ENCODE results near the gene AP1M1. TPM values are rescaled to one million over a fixed set of nuclear protein-coding genes. Genes with fewer than 3 reads are reported as not detected.

The AP1M1 gene
- total RNA-seq, 1 experiment from 2014 or later, result 30.3 TPM

GRCh38 chr19:16153582-16154336 is 44.0 kb upstream of the AP1M1 start:
- H2BK15ac ChIP-seq (ENCODE audit: low read depth, low read length), result no peak overlapping the region
- no peak overlapping the region for H3K4me3 Mint-ChIP-seq
- no peaks in the 10 kb centered on the region for H3K4me1 Mint-ChIP-seq
- no CpG with 5 or more reads among the region's 11 CpGs for WGBS (ENCODE audit: extremely low coverage, insufficient read length, low lambda C conversion rate)
- TF ChIP-seq, protein P1, sequence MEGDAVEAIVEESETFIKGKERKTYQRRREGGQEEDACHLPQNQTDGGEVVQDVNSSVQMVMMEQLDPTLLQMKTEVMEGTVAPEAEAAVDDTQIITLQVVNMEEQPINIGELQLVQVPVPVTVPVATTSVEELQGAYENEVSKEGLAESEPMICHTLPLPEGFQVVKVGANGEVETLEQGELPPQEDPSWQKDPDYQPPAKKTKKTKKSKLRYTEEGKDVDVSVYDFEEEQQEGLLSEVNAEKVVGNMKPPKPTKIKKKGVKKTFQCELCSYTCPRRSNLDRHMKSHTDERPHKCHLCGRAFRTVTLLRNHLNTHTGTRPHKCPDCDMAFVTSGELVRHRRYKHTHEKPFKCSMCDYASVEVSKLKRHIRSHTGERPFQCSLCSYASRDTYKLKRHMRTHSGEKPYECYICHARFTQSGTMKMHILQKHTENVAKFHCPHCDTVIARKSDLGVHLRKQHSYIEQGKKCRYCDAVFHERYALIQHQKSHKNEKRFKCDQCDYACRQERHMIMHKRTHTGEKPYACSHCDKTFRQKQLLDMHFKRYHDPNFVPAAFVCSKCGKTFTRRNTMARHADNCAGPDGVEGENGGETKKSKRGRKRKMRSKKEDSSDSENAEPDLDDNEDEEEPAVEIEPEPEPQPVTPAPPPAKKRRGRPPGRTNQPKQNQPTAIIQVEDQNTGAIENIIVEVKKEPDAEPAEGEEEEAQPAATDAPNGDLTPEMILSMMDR (conservative IDR thresholded peaks at IDR 0.05), result no peak
- H3K79me1 ChIP-seq (ENCODE audit: insufficient read depth, low read depth, low read length, poor library complexity, severe bottlenecking), result no peaks in the 10 kb centered on the region
- no peak overlapping the region for H4K5ac ChIP-seq (ENCODE audit: insufficient read length, low read depth, low read length)
- H3K23ac ChIP-seq (ENCODE audit: insufficient read length, low read depth, low read length), result no peak overlapping the region
- H3K9ac ChIP-seq (ENCODE audit: extremely low read depth, insufficient read length, low read length), result no peak overlapping the region
- H3K14ac ChIP-seq (ENCODE audit: insufficient read depth, low read length), result no peak overlapping the region; the same call in 1 of the 2 replicates
- DNase-seq, result no peak
- H2AK5ac ChIP-seq (ENCODE audit: insufficient read length, low read length), result no peak overlapping the region
- no peak overlapping the region for H2BK120ac ChIP-seq (ENCODE audit: low read depth, low read length, poor library complexity, severe bottlenecking)
- H2BK5ac ChIP-seq (ENCODE audit: insufficient read length, low read length), result no peak overlapping the region
- no peaks in the 10 kb centered on the region for H3K27me3 ChIP-seq (ENCODE audit: insufficient read depth, low read length)
- no peak overlapping the region for H3K27ac ChIP-seq (ENCODE audit: insufficient read length, low read depth, low read length)
- H2BK12ac ChIP-seq (ENCODE audit: insufficient read length, low read depth, low read length), result no peak overlapping the region
- H4K8ac ChIP-seq (replicated peaks; ENCODE audit: insufficient read length, low read depth, low read length), result no peak overlapping the region
- H4K91ac ChIP-seq (ENCODE audit: insufficient read length, low read depth, low read length), result no peak overlapping the region
- no peak overlapping the region for H3K27ac Mint-ChIP-seq
- no peak overlapping the region for H2BK20ac ChIP-seq (ENCODE audit: low read depth, low read length, poor library complexity, severe bottlenecking)
- H3K23me2 ChIP-seq (ENCODE audit: insufficient read length, low read depth, low read length, poor library complexity, severe bottlenecking), result no peaks in the 10 kb centered on the region
- H3K9me3 ChIP-seq (ENCODE audit: control insufficient read depth, low read depth, low read length), result no peaks in the 10 kb centered on the region
- no peak overlapping the region for H2AFZ ChIP-seq (ENCODE audit: low read length)
- no peak overlapping the region for H3T11ph ChIP-seq (ENCODE audit: low read length)
- H3K79me2 ChIP-seq (ENCODE audit: insufficient read depth, low read length), result no peaks in the 10 kb centered on the region
- H3K9me3 Mint-ChIP-seq, result no peaks in the 10 kb centered on the region; a peak in 1 of 5 replicates
- no peak overlapping the region for H3K4me2 ChIP-seq (ENCODE audit: insufficient read depth, insufficient read length, low read length)
- H3K56ac ChIP-seq (ENCODE audit: insufficient read length, low read depth, low read length), result no peak overlapping the region
- no peak overlapping the region for H3K18ac ChIP-seq (ENCODE audit: insufficient read length, low read depth, low read length)
- peaks cover 1% of the 10 kb centered on the region; the same call in 1 of the 2 replicates for H3K27me3 Mint-ChIP-seq (ENCODE audit: low read depth)
- H3K4me1 ChIP-seq (ENCODE audit: insufficient read depth, low read length), result no peaks in the 10 kb centered on the region
- no peak overlapping the region for H3K4ac ChIP-seq (ENCODE audit: low read depth, low read length)
- no peaks in the 10 kb centered on the region for H4K20me1 ChIP-seq (ENCODE audit: control insufficient read depth, insufficient read depth, insufficient read length)
- H3K36me3 Mint-ChIP-seq (ENCODE audit: insufficient read depth in 1 of 3, low read depth in 3 of 3), result peaks cover 0 to 2% (median 0%) of the 10 kb centered on the region in 3 experiments; a peak in 1 of 7 replicates

Measured in H9 (cell line).